A549 (cell line): ENCODE data around the gene PDCD2.

Experiments
- EHMT2 ChIP-seq: fragments of 200-600 bp; sonication (generic); IDR thresholded peaks from 2 replicates; pipeline ENCODE4 v1.6.1; 2016; ENCODE audit warnings: antibody characterized with exemption, low read depth, mild to moderate bottlenecking, moderate library complexity
- MAZ ChIP-seq: fragments of 150-350 bp; IDR thresholded peaks from 2 replicates; pipeline ENCODE4 v1.6.1; 2014; ENCODE audit warnings: antibody characterized with exemption, low read depth, low read length, borderline replicate concordance
- MYC ChIP-seq: IDR thresholded peaks from 2 replicates; pipeline ENCODE4 v1.6.1; 2012; ENCODE audit warnings: mild to moderate bottlenecking, inconsistent platforms, low read length, improper control_type of control experiment, borderline replicate concordance
- POLR2A ChIP-seq: IDR thresholded peaks from 2 replicates; pipeline ENCODE4 v1.6.1; 2012; ENCODE audit warnings: mild to moderate bottlenecking, low read length
- RAD21 ChIP-seq, 2 experiments: fragments of >200 bp in 1 of 2; sonication (Bioruptor Twin) in 1 of 2; formaldehyde crosslinking in 1 of 2; IDR thresholded peaks in 1 of 2; conservative IDR thresholded peaks in 1 of 2; 2 replicates in 1 of 2; 3 replicates in 1 of 2; pipeline ENCODE4 v1.6.1; 2012 to 2018; ENCODE audit warnings: inconsistent platforms in 1 of 2
- USF2 ChIP-seq: fragments of 450-650 bp; IDR thresholded peaks from 2 replicates; pipeline ENCODE4 v1.6.1; 2014; ENCODE audit warnings: antibody characterized with exemption
- TF ChIP-seq, protein P1 (sequence below): fragments of >200 bp; sonication (Bioruptor Twin); formaldehyde crosslinking; IDR thresholded peaks from 3 replicates; pipeline ENCODE4 v1.5.1; 2016

- TF ChIP-seq MYC (no peak), USF2 (no peak), MAZ (no peak), RAD21 (conservative IDR thresholded peaks at IDR 0.05 in 1 of 2, IDR thresholded peaks at IDR 0.05 in 1 of 2) (no peak), POLR2A (no peak), EHMT2 (no peak)
- TF ChIP-seq, protein P1, sequence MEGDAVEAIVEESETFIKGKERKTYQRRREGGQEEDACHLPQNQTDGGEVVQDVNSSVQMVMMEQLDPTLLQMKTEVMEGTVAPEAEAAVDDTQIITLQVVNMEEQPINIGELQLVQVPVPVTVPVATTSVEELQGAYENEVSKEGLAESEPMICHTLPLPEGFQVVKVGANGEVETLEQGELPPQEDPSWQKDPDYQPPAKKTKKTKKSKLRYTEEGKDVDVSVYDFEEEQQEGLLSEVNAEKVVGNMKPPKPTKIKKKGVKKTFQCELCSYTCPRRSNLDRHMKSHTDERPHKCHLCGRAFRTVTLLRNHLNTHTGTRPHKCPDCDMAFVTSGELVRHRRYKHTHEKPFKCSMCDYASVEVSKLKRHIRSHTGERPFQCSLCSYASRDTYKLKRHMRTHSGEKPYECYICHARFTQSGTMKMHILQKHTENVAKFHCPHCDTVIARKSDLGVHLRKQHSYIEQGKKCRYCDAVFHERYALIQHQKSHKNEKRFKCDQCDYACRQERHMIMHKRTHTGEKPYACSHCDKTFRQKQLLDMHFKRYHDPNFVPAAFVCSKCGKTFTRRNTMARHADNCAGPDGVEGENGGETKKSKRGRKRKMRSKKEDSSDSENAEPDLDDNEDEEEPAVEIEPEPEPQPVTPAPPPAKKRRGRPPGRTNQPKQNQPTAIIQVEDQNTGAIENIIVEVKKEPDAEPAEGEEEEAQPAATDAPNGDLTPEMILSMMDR: no peak
Measured at GRCh38 chr6:170542031-170542719, 42.3 kb downstream of the PDCD2 start.
